HL-60 (cell line): ENCODE measurements around the gene RBL2.

Experiments
- DNase-seq, 2 experiments: peaks; one replicate each; pipeline ENCODE4 v3.0.0-alpha.2; 2010 to 2020; ENCODE audit warnings: low read depth in 1 of 2, low spot score in 1 of 2
- H3K27ac ChIP-seq: fragments of 250-450 bp; sonication (Bioruptor Pico); replicated peaks from 2 replicates; pipeline ENCODE4 v1.5.1; 2020; ENCODE audit warnings: mild to moderate bottlenecking, moderate library complexity
- H3K27me3 ChIP-seq: fragments of 250-450 bp; sonication (Bioruptor Pico); 2 replicates; pipeline ENCODE4 v1.5.1; 2021; ENCODE audit warnings: mild to moderate bottlenecking, moderate library complexity; ENCODE audit not compliant: insufficient read depth, poor library complexity, severe bottlenecking
- H3K4me3 ChIP-seq: replicated peaks from 2 replicates; pipeline ENCODE4 v1.5.1; 2011; ENCODE audit warnings: mild to moderate bottlenecking, control low read depth, low read length; ENCODE audit not compliant: insufficient read depth
- GABPA ChIP-seq: IDR thresholded peaks from 2 replicates; pipeline ENCODE4 v1.6.1; 2012; ENCODE audit warnings: low read depth
- POLR2AphosphoS5 ChIP-seq: IDR thresholded peaks from 2 replicates; pipeline ENCODE4 v1.6.1; 2012; ENCODE audit warnings: low read depth
- SPI1 ChIP-seq: IDR thresholded peaks from 2 replicates; pipeline ENCODE4 v1.6.1; 2012; ENCODE audit warnings: low read depth, mild to moderate bottlenecking, borderline replicate concordance
- TF ChIP-seq, protein P1 (sequence below): IDR thresholded peaks from one replicate; pipeline ENCODE4 v1.5.1; 2011; ENCODE audit warnings: low read length, control low read depth, inconsistent platforms; ENCODE audit not compliant: insufficient read depth
- TF ChIP-seq, protein P2 (sequence below): IDR thresholded peaks from 2 replicates; pipeline ENCODE4 v1.6.1; 2012; ENCODE audit warnings: low read depth; ENCODE audit not compliant: insufficient replicate concordance

Gene RBL2

GRCh38 chr16:53518550-53519416, 84.5 kb downstream of the RBL2 start:
- DNase-seq = peak in 1 of 2 experiments; percentile 63
- Histone ChIP-seq H3K27ac (peak overlapping the region; percentile 17; the same call in 1 of the 2 replicates), H3K27me3 (peaks cover 3% of the 10 kb centered on the region), H3K4me3 (no peak overlapping the region)
- TF ChIP-seq POLR2AphosphoS5 (peak; percentile 85), GABPA (0 out of 2 replicates have a peak, but pooled peaks have one; percentile 9)
- TF ChIP-seq, protein P1, sequence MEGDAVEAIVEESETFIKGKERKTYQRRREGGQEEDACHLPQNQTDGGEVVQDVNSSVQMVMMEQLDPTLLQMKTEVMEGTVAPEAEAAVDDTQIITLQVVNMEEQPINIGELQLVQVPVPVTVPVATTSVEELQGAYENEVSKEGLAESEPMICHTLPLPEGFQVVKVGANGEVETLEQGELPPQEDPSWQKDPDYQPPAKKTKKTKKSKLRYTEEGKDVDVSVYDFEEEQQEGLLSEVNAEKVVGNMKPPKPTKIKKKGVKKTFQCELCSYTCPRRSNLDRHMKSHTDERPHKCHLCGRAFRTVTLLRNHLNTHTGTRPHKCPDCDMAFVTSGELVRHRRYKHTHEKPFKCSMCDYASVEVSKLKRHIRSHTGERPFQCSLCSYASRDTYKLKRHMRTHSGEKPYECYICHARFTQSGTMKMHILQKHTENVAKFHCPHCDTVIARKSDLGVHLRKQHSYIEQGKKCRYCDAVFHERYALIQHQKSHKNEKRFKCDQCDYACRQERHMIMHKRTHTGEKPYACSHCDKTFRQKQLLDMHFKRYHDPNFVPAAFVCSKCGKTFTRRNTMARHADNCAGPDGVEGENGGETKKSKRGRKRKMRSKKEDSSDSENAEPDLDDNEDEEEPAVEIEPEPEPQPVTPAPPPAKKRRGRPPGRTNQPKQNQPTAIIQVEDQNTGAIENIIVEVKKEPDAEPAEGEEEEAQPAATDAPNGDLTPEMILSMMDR = no peak

- TF ChIP-seq POLR2AphosphoS5 = no peak
- TF ChIP-seq SPI1 = no peak
- TF ChIP-seq, protein P1 = no peak
- no peak for TF ChIP-seq GABPA
- TF ChIP-seq, protein P2, sequence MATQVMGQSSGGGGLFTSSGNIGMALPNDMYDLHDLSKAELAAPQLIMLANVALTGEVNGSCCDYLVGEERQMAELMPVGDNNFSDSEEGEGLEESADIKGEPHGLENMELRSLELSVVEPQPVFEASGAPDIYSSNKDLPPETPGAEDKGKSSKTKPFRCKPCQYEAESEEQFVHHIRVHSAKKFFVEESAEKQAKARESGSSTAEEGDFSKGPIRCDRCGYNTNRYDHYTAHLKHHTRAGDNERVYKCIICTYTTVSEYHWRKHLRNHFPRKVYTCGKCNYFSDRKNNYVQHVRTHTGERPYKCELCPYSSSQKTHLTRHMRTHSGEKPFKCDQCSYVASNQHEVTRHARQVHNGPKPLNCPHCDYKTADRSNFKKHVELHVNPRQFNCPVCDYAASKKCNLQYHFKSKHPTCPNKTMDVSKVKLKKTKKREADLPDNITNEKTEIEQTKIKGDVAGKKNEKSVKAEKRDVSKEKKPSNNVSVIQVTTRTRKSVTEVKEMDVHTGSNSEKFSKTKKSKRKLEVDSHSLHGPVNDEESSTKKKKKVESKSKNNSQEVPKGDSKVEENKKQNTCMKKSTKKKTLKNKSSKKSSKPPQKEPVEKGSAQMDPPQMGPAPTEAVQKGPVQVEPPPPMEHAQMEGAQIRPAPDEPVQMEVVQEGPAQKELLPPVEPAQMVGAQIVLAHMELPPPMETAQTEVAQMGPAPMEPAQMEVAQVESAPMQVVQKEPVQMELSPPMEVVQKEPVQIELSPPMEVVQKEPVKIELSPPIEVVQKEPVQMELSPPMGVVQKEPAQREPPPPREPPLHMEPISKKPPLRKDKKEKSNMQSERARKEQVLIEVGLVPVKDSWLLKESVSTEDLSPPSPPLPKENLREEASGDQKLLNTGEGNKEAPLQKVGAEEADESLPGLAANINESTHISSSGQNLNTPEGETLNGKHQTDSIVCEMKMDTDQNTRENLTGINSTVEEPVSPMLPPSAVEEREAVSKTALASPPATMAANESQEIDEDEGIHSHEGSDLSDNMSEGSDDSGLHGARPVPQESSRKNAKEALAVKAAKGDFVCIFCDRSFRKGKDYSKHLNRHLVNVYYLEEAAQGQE = no peak
- DNase-seq = no peak
- H3K4me3 ChIP-seq = no peak overlapping the region
- H3K27me3 ChIP-seq = peaks cover 3% of the 10 kb centered on the region
- H3K27ac ChIP-seq = no peak overlapping the region; the same call in 1 of the 2 replicates
Measured at GRCh38 chr16:53519417-53520091, 85.3 kb downstream of the RBL2 start.

GRCh38 chr16:53523126-53523804, 89.0 kb downstream of the RBL2 start:
- Histone ChIP-seq H3K27ac (no peak overlapping the region), H3K27me3 (no peaks in the 10 kb centered on the region), H3K4me3 (no peak overlapping the region)
- TF ChIP-seq, protein P1 = no peak
- no peak for TF ChIP-seq GABPA
- TF ChIP-seq SPI1 = no peak
- TF ChIP-seq, protein P2 = no peak
- TF ChIP-seq POLR2AphosphoS5 = no peak
- no peak for DNase-seq
